ENCODE results near the gene C11orf91. TPM values are rescaled to one million over a fixed set of nuclear protein-coding genes. Genes with fewer than 3 reads are reported as not detected.
"Not testable (repeated sequence)": the region's sequence is repeated elsewhere in the genome, so short reads cannot be mapped to it uniquely, and the experiment has no call there.

The C11orf91 gene
- total and polyA plus RNA-seq, 4 donors, result 0.97 TPM; not detected in 3

- H3K36me3 ChIP-seq (ENCODE audit: control insufficient read depth in 1 of 2, insufficient read depth in 2 of 2, low read length in 1 of 2), result no peaks in the 10 kb centered on the region
- no peaks in the 10 kb centered on the region for H3K9me3 ChIP-seq (ENCODE audit: control insufficient read depth, low read length)
- no peaks in the 10 kb centered on the region for H3K27me3 ChIP-seq (ENCODE audit: control insufficient read depth in 1 of 2, insufficient read depth in 2 of 2, low read length in 1 of 2)
- H3K4me1 ChIP-seq (ENCODE audit: control insufficient read depth in 1 of 2, insufficient read depth in 2 of 2, low read length in 2 of 2), result peaks cover 0 to 3% of the 10 kb centered on the region in 2 donors
- peak; percentile 69 to 84 for DNase-seq
- intact Hi-C loops (cut with DNase I), result loop anchor here (2.0 to 5.0 kb wide), 5 partner anchors 33 to 193 kb away; partner anchors contain the start of genes C11orf91 (in 1 of the 2) and FBXO3 (in 1 of the 2)
- H3K27ac ChIP-seq (ENCODE audit: low read depth in 1 of 2, low read length in 2 of 2), result peak overlapping the region in 1 of 2 donors; percentile 82
- WGBS, 2 donors, result 1% methylated on average over 52 to 53 of the region's 53 CpGs
- ATAC-seq (ENCODE audit: low FRiP score), result peak; percentile 51
- peak overlapping the region; percentile 73 to 97 for H3K4me3 ChIP-seq (ENCODE audit: low read length in 2 of 2)
Observed at GRCh38 chr11:33735271-33736147, 34.9 kb upstream of the C11orf91 start.

GRCh38 chr11:33734441-33735270, 34.0 kb upstream of the C11orf91 start:
- Histone ChIP-seq H3K27ac (ENCODE audit: low read depth in 1 of 2, low read length in 2 of 2) (peak overlapping the region in 1 of 2 donors; percentile 52), H3K27me3 (ENCODE audit: control insufficient read depth in 1 of 2, insufficient read depth in 2 of 2, low read length in 1 of 2) (no peaks in the 10 kb centered on the region), H3K4me3 (ENCODE audit: low read length in 2 of 2) (peak overlapping the region; percentile 73 to 97), H3K36me3 (ENCODE audit: control insufficient read depth in 1 of 2, insufficient read depth in 2 of 2, low read length in 1 of 2) (no peaks in the 10 kb centered on the region), H3K9me3 (ENCODE audit: control insufficient read depth, low read length) (no peaks in the 10 kb centered on the region), H3K4me1 (ENCODE audit: control insufficient read depth in 1 of 2, insufficient read depth in 2 of 2, low read length in 2 of 2) (peaks cover 0 to 3% of the 10 kb centered on the region in 2 donors)
- 3 to 6% methylated on average over 15 of the region's 15 CpGs for WGBS, 2 donors
- intact Hi-C loops (cut with DNase I), result loop anchor here (2.0 to 5.0 kb wide), 4 partner anchors 32 to 192 kb away; partner anchors contain the start of genes C11orf91 (in 1 of the 2) and FBXO3 (in 1 of the 2)
- no peak for ATAC-seq (ENCODE audit: low FRiP score)
- no peak for DNase-seq

GRCh38 chr11:33733980-33734379, 33.4 kb upstream of the C11orf91 start:
- intact Hi-C loops (cut with DNase I), result loop anchor here in 1 of 2 donors (2.0 kb wide), 1 partner anchor 35 kb away; no protein-coding TSS in a partner anchor
- H3K27me3 ChIP-seq (ENCODE audit: control insufficient read depth in 1 of 2, insufficient read depth in 2 of 2, low read length in 1 of 2), result no peaks in the 10 kb centered on the region
- H3K4me3 ChIP-seq (ENCODE audit: low read length in 2 of 2), result peak overlapping the region in 1 of 2 donors; percentile 73
- no peaks in the 10 kb centered on the region for H3K36me3 ChIP-seq (ENCODE audit: control insufficient read depth in 1 of 2, insufficient read depth in 2 of 2, low read length in 1 of 2)
- WGBS, 2 donors, result 50 to 56% methylated on average over 7 of the region's 7 CpGs
- no peaks in the 10 kb centered on the region for H3K9me3 ChIP-seq (ENCODE audit: control insufficient read depth, low read length)
- H3K27ac ChIP-seq (ENCODE audit: low read depth in 1 of 2, low read length in 2 of 2), result no peak overlapping the region
- H3K4me1 ChIP-seq (ENCODE audit: control insufficient read depth in 1 of 2, insufficient read depth in 2 of 2, low read length in 2 of 2), result peaks cover 0 to 3% of the 10 kb centered on the region in 2 donors
- no peak for DNase-seq
- ATAC-seq (ENCODE audit: low FRiP score), result no peak

- no peaks in the 10 kb centered on the region for H3K9me3 ChIP-seq (ENCODE audit: control insufficient read depth, low read length)
- H3K36me3 ChIP-seq (ENCODE audit: control insufficient read depth in 1 of 2, insufficient read depth in 2 of 2, low read length in 1 of 2), result no peaks in the 10 kb centered on the region
- no peak for DNase-seq
- H3K4me1 ChIP-seq (ENCODE audit: control insufficient read depth in 1 of 2, insufficient read depth in 2 of 2, low read length in 2 of 2), result peaks cover 0 to 3% of the 10 kb centered on the region in 2 donors
- no peak overlapping the region for H3K4me3 ChIP-seq (ENCODE audit: low read length in 2 of 2)
- ATAC-seq (ENCODE audit: low FRiP score), result no peak
- 86% methylated on average over 9 of the region's 9 CpGs for WGBS, 2 donors
- intact Hi-C loops (cut with DNase I), result no loop called here
- no peaks in the 10 kb centered on the region for H3K27me3 ChIP-seq (ENCODE audit: control insufficient read depth in 1 of 2, insufficient read depth in 2 of 2, low read length in 1 of 2)
- no peak overlapping the region for H3K27ac ChIP-seq (ENCODE audit: low read depth in 1 of 2, low read length in 2 of 2)
Observed at GRCh38 chr11:33731723-33732531, 31.3 kb upstream of the C11orf91 start.

GRCh38 chr11:33730716-33731115, 30.1 kb upstream of the C11orf91 start:
- WGBS, 2 donors, result 81 to 84% methylated on average over 7 of the region's 7 CpGs
- no peaks in the 10 kb centered on the region for H3K9me3 ChIP-seq (ENCODE audit: control insufficient read depth, low read length)
- H3K36me3 ChIP-seq (ENCODE audit: control insufficient read depth in 1 of 2, insufficient read depth in 2 of 2, low read length in 1 of 2), result no peaks in the 10 kb centered on the region
- no peak overlapping the region for H3K27ac ChIP-seq (ENCODE audit: low read depth in 1 of 2, low read length in 2 of 2)
- no peak for ATAC-seq (ENCODE audit: low FRiP score)
- H3K4me1 ChIP-seq (ENCODE audit: control insufficient read depth in 1 of 2, insufficient read depth in 2 of 2, low read length in 2 of 2), result peaks cover 0 to 3% of the 10 kb centered on the region in 2 donors
- H3K4me3 ChIP-seq (ENCODE audit: low read length in 2 of 2), result no peak overlapping the region
- intact Hi-C loops (cut with DNase I), result no loop called here
- no peak for DNase-seq
- no peaks in the 10 kb centered on the region for H3K27me3 ChIP-seq (ENCODE audit: control insufficient read depth in 1 of 2, insufficient read depth in 2 of 2, low read length in 1 of 2)

- H3K27me3 ChIP-seq (ENCODE audit: control insufficient read depth in 1 of 2, insufficient read depth in 2 of 2, low read length in 1 of 2); H3K36me3 ChIP-seq (ENCODE audit: control insufficient read depth in 1 of 2, insufficient read depth in 2 of 2, low read length in 1 of 2); H3K4me1 ChIP-seq (ENCODE audit: control insufficient read depth in 1 of 2, insufficient read depth in 2 of 2, low read length in 2 of 2); intact Hi-C loops (cut with DNase I); H3K9me3 ChIP-seq (ENCODE audit: control insufficient read depth, low read length); H3K4me3 ChIP-seq (ENCODE audit: low read length in 2 of 2); H3K27ac ChIP-seq (ENCODE audit: low read depth in 1 of 2, low read length in 2 of 2); ATAC-seq (ENCODE audit: low FRiP score); DNase-seq: not testable (repeated sequence)
- WGBS, 2 donors, result 74 to 83% methylated on average over 5 of the region's 5 CpGs
Observed at GRCh38 chr11:33729072-33729664, 28.5 kb upstream of the C11orf91 start.

- H3K27me3 ChIP-seq (ENCODE audit: control insufficient read depth in 1 of 2, insufficient read depth in 2 of 2, low read length in 1 of 2); H3K9me3 ChIP-seq (ENCODE audit: control insufficient read depth, low read length); ATAC-seq (ENCODE audit: low FRiP score); DNase-seq; H3K27ac ChIP-seq (ENCODE audit: low read depth in 1 of 2, low read length in 2 of 2); H3K4me3 ChIP-seq (ENCODE audit: low read length in 2 of 2); intact Hi-C loops (cut with DNase I); H3K4me1 ChIP-seq (ENCODE audit: control insufficient read depth in 1 of 2, insufficient read depth in 2 of 2, low read length in 2 of 2); H3K36me3 ChIP-seq (ENCODE audit: control insufficient read depth in 1 of 2, insufficient read depth in 2 of 2, low read length in 1 of 2): not testable (repeated sequence)
- 75 to 76% methylated on average over 1 of the region's 1 CpG for WGBS, 2 donors
Observed at GRCh38 chr11:33727539-33727938, 26.9 kb upstream of the C11orf91 start.

- Histone ChIP-seq H3K4me1 (ENCODE audit: control insufficient read depth in 1 of 2, insufficient read depth in 2 of 2, low read length in 2 of 2) (peaks cover 0 to 2% of the 10 kb centered on the region in 2 donors), H3K4me3 (ENCODE audit: low read length in 2 of 2) (no peak overlapping the region), H3K27me3 (ENCODE audit: control insufficient read depth in 1 of 2, insufficient read depth in 2 of 2, low read length in 1 of 2) (no peaks in the 10 kb centered on the region), H3K27ac (ENCODE audit: low read depth in 1 of 2, low read length in 2 of 2) (no peak overlapping the region), H3K36me3 (ENCODE audit: control insufficient read depth in 1 of 2, insufficient read depth in 2 of 2, low read length in 1 of 2) (peaks cover 0 to 3% of the 10 kb centered on the region in 2 donors), H3K9me3 (ENCODE audit: control insufficient read depth, low read length) (no peaks in the 10 kb centered on the region)
- intact Hi-C loops (cut with DNase I), result no loop called here
- 78 to 87% methylated on average over 5 of the region's 5 CpGs for WGBS, 2 donors
- DNase-seq, result no peak
- ATAC-seq (ENCODE audit: low FRiP score), result no peak
Observed at GRCh38 chr11:33725496-33725895, 24.9 kb upstream of the C11orf91 start.

Measured in aorta (tissue), 5 donors.